ENCODE results near the gene CCDC178.

DNA sequence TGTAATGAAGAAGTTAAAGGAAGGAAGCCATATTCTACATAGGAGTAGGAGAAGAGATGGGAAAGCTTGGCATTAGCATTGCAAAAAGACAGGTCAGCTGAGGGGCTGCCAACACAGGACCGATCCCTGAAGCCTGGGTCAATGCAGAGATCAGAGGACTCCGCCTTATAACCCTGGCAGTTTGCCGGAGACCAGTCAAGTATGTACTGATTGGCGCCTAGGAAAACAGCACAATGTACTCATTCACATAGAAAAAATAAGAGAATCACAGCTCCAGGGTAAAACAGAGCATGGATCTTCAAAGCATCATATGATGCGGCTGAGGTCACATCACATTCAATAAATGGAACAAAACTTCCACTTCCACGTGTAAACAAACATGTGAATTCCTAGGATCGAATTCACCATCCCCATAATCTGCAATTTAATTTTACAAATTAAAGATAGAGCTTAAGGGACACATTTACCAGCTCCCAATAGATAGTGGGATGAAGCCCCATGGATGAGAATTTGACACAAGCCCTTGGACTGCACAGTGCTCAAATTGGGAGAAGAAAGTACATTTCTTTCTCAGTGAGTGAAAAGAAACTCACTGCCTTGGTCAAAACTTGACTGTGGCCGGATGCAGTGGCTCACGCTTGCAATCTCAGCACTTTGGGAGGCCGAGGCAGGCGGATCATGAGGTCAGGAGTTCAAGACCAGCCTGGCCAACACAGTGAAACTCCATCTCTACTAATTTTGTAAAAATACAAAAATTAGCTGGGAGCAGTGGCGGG, 532.7 kb downstream of the CCDC178 start:
- no peak for TF ChIP-seq CTCF (IDR thresholded peaks at IDR 0.05; ENCODE audit: insufficient read depth, low read length)
- TF ChIP-seq GABPA (IDR thresholded peaks at IDR 0.05; ENCODE audit: low read depth), result no peak
- no peak for TF ChIP-seq POLR2AphosphoS5 (IDR thresholded peaks at IDR 0.05; ENCODE audit: low read depth)
- TF ChIP-seq, protein P1, sequence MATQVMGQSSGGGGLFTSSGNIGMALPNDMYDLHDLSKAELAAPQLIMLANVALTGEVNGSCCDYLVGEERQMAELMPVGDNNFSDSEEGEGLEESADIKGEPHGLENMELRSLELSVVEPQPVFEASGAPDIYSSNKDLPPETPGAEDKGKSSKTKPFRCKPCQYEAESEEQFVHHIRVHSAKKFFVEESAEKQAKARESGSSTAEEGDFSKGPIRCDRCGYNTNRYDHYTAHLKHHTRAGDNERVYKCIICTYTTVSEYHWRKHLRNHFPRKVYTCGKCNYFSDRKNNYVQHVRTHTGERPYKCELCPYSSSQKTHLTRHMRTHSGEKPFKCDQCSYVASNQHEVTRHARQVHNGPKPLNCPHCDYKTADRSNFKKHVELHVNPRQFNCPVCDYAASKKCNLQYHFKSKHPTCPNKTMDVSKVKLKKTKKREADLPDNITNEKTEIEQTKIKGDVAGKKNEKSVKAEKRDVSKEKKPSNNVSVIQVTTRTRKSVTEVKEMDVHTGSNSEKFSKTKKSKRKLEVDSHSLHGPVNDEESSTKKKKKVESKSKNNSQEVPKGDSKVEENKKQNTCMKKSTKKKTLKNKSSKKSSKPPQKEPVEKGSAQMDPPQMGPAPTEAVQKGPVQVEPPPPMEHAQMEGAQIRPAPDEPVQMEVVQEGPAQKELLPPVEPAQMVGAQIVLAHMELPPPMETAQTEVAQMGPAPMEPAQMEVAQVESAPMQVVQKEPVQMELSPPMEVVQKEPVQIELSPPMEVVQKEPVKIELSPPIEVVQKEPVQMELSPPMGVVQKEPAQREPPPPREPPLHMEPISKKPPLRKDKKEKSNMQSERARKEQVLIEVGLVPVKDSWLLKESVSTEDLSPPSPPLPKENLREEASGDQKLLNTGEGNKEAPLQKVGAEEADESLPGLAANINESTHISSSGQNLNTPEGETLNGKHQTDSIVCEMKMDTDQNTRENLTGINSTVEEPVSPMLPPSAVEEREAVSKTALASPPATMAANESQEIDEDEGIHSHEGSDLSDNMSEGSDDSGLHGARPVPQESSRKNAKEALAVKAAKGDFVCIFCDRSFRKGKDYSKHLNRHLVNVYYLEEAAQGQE (IDR thresholded peaks at IDR 0.05; ENCODE audit: insufficient replicate concordance, low read depth), result no peak

Data from HL-60 (cell line).